ENCODE results near the gene PLAC8.

The PLAC8 gene

GRCh38 chr4:83125738-83126141, 11.2 kb upstream of the PLAC8 start:
- H3K4me3 ChIP-seq (replicated peaks in 1 of 2; ENCODE audit: low read depth in 2 of 2, low read length in 2 of 2): no peak overlapping the region
- no peak for TF ChIP-seq CTCF (IDR thresholded peaks at IDR 0.05; ENCODE audit: low read depth, low read length)
- DNase-seq (ENCODE audit: low read depth in 2 of 2): no peak

- no peak overlapping the region for H3K4me3 ChIP-seq (replicated peaks in 1 of 2; ENCODE audit: low read depth in 2 of 2, low read length in 2 of 2)
- DNase-seq (ENCODE audit: low read depth in 2 of 2): peak in 1 of 2 donors; percentile 40
- TF ChIP-seq CTCF (IDR thresholded peaks at IDR 0.05; ENCODE audit: low read depth, low read length): no peak
Measured at GRCh38 chr4:83124111-83124780, 9.7 kb upstream of the PLAC8 start.

- no peak overlapping the region for H3K4me3 ChIP-seq (replicated peaks in 1 of 2; ENCODE audit: low read depth in 2 of 2, low read length in 2 of 2)
- DNase-seq (ENCODE audit: low read depth in 2 of 2): no peak
- TF ChIP-seq CTCF (IDR thresholded peaks at IDR 0.05; ENCODE audit: low read depth, low read length): no peak
Measured at GRCh38 chr4:83121246-83121645, 6.7 kb upstream of the PLAC8 start.

- TF ChIP-seq CTCF (IDR thresholded peaks at IDR 0.05; ENCODE audit: low read depth, low read length): no peak
- H3K4me3 ChIP-seq (replicated peaks in 1 of 2; ENCODE audit: low read depth in 2 of 2, low read length in 2 of 2): no peak overlapping the region
- DNase-seq (ENCODE audit: low read depth in 2 of 2): no peak
Measured at GRCh38 chr4:83118869-83119268, 4.3 kb upstream of the PLAC8 start.

GRCh38 chr4:83115656-83116285, 1.2 kb upstream of the PLAC8 start:
- no peak for TF ChIP-seq CTCF (IDR thresholded peaks at IDR 0.05; ENCODE audit: low read depth, low read length)
- H3K4me3 ChIP-seq (replicated peaks in 1 of 2; ENCODE audit: low read depth in 2 of 2, low read length in 2 of 2): no peak overlapping the region
- no peak for DNase-seq (ENCODE audit: low read depth in 2 of 2)

- H3K4me3 ChIP-seq (replicated peaks in 1 of 2; ENCODE audit: low read depth in 2 of 2, low read length in 2 of 2): no peak overlapping the region
- peak; percentile 47 to 59 for DNase-seq (ENCODE audit: low read depth in 2 of 2)
- no peak for TF ChIP-seq CTCF (IDR thresholded peaks at IDR 0.05; ENCODE audit: low read depth, low read length)
Measured at GRCh38 chr4:83115000-83115399, 471 bp upstream of the PLAC8 start.
